KMS-11 (cell line): ENCODE measurements around the gene PDZD7.
A peak's percentile ranks its signal among the peaks of the same experiment; 100 is the strongest.

Source experiments
- H2AFZ ChIP-seq: fragments of 200-600 bp; sonication (generic); 2 replicates; pipeline ENCODE4 v1.6.1; 2016; ENCODE audit warnings: antibody characterized with exemption, mixed run types, low read depth
- H3K27ac ChIP-seq: fragments of 200-600 bp; sonication (generic); 2 replicates; pipeline ENCODE4 v1.6.1; 2016; ENCODE audit warnings: mild to moderate bottlenecking, mixed run types
- H3K27me3 ChIP-seq: fragments of 200-600 bp; sonication (generic); 2 replicates; pipeline ENCODE4 v1.6.1; 2017; ENCODE audit warnings: mild to moderate bottlenecking, low read depth, mixed run types, moderate library complexity; ENCODE audit not compliant: insufficient read depth
- H3K36me3 ChIP-seq: fragments of 200-600 bp; sonication (generic); 2 replicates; pipeline ENCODE4 v1.6.1; 2017; ENCODE audit warnings: mild to moderate bottlenecking, mixed run types; ENCODE audit not compliant: insufficient read depth
- H3K4me1 ChIP-seq: fragments of 200-600 bp; sonication (generic); 2 replicates; pipeline ENCODE4 v1.6.1; 2016; ENCODE audit warnings: mild to moderate bottlenecking, low read depth, mixed run types; ENCODE audit not compliant: poor library complexity, severe bottlenecking
- H3K4me2 ChIP-seq: fragments of 200-600 bp; sonication (generic); 2 replicates; pipeline ENCODE4 v1.7.0; 2016; ENCODE audit warnings: mild to moderate bottlenecking, mixed run types
- H3K4me3 ChIP-seq: fragments of 200-600 bp; sonication (generic); IDR thresholded peaks from 2 replicates; pipeline ENCODE4 v1.6.1; 2017; ENCODE audit warnings: low read depth, low read length, mixed read lengths; ENCODE audit not compliant: insufficient read depth
- H3K79me2 ChIP-seq: fragments of 200-600 bp; sonication (generic); 2 replicates; pipeline ENCODE4 v1.6.1; 2016; ENCODE audit warnings: low read depth, mixed run types; ENCODE audit not compliant: insufficient read depth
- H3K9ac ChIP-seq: fragments of 200-600 bp; sonication (generic); 2 replicates; pipeline ENCODE4 v1.6.1; 2016; ENCODE audit warnings: mild to moderate bottlenecking, mixed run types
- H4K20me1 ChIP-seq: fragments of 200-600 bp; sonication (generic); 2 replicates; pipeline ENCODE4 v1.6.1; 2016; ENCODE audit warnings: mild to moderate bottlenecking, mixed run types; ENCODE audit not compliant: insufficient read depth
- CTCF ChIP-seq: fragments of 200-600 bp; sonication (generic); conservative IDR thresholded peaks from 2 replicates; pipeline ENCODE4 v1.6.1; 2017; ENCODE audit warnings: low read depth, mild to moderate bottlenecking, antibody characterized with exemption, low read length, moderate library complexity, mixed read lengths

The PDZD7 gene

GRCh38 chr10:101002456-101002855 is 28.5 kb downstream of the PDZD7 start:
- Histone ChIP-seq H3K9ac (no peak overlapping the region), H3K4me3 (no peak overlapping the region), H2AFZ (no peak overlapping the region), H3K36me3 (no peaks in the 10 kb centered on the region), H3K27me3 (no peaks in the 10 kb centered on the region), H3K4me1 (peaks cover 16% of the 10 kb centered on the region), H3K79me2 (no peaks in the 10 kb centered on the region), H3K27ac (no peak overlapping the region), H3K4me2 (no peak overlapping the region), H4K20me1 (no peaks in the 10 kb centered on the region)
- no peak for TF ChIP-seq CTCF

- Histone ChIP-seq H3K27me3 (no peaks in the 10 kb centered on the region), H2AFZ (no peak overlapping the region), H3K4me1 (peaks cover 18% of the 10 kb centered on the region), H3K4me3 (no peak overlapping the region), H3K79me2 (no peaks in the 10 kb centered on the region), H3K36me3 (no peaks in the 10 kb centered on the region), H3K27ac (no peak overlapping the region), H3K4me2 (no peak overlapping the region), H3K9ac (no peak overlapping the region), H4K20me1 (no peaks in the 10 kb centered on the region)
- no peak for TF ChIP-seq CTCF
These were observed 29.3 kb downstream of the PDZD7 start for GRCh38 chr10:101001659-101002035.

GRCh38 chr10:101000915-101001658 is 29.8 kb downstream of the PDZD7 start:
- Histone ChIP-seq H3K27me3 (no peaks in the 10 kb centered on the region), H3K27ac (no peak overlapping the region), H3K36me3 (no peaks in the 10 kb centered on the region), H2AFZ (no peak overlapping the region), H3K79me2 (no peaks in the 10 kb centered on the region), H3K9ac (no peak overlapping the region), H3K4me3 (no peak overlapping the region), H3K4me1 (peaks cover 23% of the 10 kb centered on the region), H3K4me2 (no peak overlapping the region), H4K20me1 (no peaks in the 10 kb centered on the region)
- no peak for TF ChIP-seq CTCF

GRCh38 chr10:101000127-101000914 is 30.6 kb downstream of the PDZD7 start:
- H3K27ac ChIP-seq: no peak overlapping the region
- no peak overlapping the region for H3K4me3 ChIP-seq
- H3K4me1 ChIP-seq: peaks cover 25% of the 10 kb centered on the region
- H3K79me2 ChIP-seq: no peaks in the 10 kb centered on the region
- TF ChIP-seq CTCF: no peak
- H3K4me2 ChIP-seq: peak overlapping the region; percentile 29; the same call in 1 of the 2 replicates
- H3K27me3 ChIP-seq: no peaks in the 10 kb centered on the region
- H2AFZ ChIP-seq: no peak overlapping the region
- no peaks in the 10 kb centered on the region for H3K36me3 ChIP-seq
- H4K20me1 ChIP-seq: no peaks in the 10 kb centered on the region
- H3K9ac ChIP-seq: no peak overlapping the region
